GM18858 (cell line): ENCODE measurements around the gene PIP5K1C.

Experiments used
- ATAC-seq: cut with Tn5 transposase; IDR thresholded peaks from one replicate; pipeline ENCODE4 v1.9.1; 2021; ENCODE audit not compliant: unreplicated experiment

PIP5K1C gene

DNA sequence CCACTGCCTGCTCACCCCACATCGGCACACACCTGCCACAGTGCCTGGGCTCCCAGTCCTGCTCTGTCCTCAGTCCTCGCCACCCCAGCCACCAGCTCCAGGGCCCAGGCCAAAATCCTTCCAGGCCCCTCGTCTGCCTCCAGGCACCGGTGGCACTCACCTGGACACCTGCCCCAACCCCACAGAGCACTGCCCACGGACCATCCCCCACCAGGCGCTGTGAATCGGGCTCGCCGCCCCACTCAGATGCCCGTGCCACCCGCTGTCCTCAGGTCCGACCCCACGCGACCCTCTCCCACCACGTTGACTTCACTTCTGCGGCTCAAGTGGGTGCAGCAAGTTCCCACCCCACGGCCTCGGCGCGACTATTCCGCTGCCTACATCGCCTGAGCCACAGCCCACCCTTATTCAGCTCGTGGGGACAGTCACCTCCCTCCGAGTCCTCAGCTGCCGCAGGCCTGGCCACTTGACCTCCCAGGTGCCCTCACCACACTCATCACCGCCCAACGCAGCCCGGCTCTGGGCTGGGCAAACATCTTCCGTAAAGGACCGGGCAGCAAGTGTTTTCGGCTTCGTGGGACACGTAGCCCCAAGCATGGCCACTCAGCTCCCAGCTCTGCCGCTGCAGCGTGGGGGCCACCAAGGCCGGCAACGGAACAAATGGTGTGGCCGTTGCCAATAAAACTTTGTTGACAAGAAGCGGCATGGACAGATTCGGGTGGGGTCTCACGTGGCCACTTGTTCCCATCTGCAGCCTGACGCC, 5.7 kb downstream of the PIP5K1C start:
- no peak for ATAC-seq

DNA sequence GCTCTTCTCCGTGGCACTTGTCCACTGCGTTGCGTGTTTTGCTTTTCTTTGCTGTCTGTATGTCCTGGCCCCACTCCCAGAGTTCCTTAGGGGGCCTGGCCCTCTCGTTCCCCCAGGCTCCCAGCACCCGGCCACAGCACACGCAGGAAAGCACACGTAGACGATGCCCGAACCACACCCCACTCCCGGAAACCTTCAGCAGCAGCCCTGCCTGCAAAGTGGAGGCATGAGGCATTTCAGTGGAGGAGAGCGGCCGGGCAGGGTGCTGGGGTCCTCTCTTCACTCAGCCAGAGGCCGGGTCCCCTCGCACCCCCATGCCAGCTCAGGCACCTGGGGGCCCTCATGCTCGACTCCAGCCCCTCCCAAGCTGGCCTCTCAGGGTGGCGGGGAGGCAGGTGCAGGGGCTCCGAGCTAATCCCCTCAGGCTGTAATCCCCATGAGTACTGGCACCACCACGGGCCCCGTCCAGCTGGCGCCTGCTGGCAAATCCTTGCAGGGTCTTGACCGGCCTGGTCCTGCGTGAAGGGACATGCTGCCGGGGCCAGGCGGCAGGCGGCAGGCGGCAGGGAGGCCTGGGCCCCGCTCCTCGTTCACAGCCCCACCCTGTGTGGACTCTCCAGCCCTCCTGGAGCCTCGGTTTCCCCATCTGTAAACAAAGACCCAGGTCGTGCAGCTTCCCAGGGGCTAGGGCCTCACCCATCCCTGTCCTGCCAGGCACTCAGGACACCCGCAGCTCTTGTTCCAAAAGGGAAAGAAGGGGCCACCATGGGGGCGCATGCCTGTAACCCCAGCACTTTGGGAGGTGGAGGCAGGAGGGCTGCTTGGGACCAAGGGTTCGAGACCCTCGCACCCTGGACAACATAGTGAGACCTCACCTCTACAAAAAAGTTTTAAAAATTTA, 7.0 kb downstream of the PIP5K1C start:
- ATAC-seq: no peak

DNA sequence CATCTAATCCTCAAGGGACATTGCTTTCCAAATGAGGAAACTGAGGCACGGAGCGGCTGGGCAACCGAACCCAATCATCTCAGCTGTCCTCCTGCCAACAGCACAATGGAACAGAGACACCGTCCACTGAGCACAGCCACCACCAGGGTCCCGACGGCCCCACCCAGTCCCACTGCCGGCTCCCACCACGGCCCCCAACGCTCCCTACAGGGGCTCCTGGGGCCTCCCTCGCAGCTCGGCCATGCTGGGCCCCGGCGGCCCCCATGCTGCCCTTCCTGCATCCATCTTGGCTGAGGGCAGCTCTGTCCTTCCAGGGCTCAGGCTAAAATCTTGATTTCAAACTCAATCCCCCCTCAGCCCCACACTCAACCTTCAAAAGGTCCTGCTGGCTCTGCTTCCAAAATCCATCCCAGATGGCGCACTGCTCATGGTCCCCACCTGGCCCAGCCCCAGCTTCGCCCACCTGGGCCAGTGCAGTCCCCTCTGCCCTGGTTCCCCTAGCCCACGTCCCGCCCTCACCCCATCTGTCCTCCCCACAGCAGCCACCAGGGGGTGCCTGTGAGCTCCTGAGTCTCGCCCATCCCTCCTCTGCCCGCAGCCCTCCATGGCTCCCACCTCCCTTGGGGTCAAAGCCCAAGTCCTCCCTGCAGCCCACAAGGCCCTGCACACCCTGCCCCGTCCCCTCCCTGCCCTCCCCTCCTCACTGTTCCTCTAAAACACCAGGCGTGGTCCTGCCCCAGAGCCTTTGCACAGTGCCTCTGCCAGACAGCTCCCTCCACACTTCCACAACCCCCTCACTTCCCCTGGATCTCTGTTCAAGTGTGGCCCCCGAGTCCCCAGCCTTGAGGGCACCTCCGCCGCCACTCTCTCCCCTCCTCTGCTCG, 7.9 kb downstream of the PIP5K1C start:
- no peak for ATAC-seq

DNA sequence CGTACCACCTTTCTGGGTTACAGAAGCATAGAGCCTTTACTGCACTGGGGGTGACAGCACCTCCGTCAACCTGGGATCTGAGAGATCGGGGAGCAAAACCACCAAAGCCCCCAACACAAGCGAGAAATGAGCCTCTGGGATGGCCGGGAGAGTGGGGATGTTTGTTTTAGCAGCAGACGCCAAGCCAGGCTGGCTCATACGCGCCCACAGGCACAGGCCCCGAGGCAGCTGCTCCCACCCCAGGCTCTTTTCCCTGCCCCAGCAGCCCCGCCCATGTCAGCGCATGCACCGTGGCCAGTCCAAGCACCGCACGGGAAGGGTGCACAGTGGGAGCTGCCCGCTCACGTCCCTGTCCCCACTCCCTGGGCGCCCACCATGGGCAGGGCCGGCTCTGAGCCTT, 8.5 kb downstream of the PIP5K1C start:
- no peak for ATAC-seq

DNA sequence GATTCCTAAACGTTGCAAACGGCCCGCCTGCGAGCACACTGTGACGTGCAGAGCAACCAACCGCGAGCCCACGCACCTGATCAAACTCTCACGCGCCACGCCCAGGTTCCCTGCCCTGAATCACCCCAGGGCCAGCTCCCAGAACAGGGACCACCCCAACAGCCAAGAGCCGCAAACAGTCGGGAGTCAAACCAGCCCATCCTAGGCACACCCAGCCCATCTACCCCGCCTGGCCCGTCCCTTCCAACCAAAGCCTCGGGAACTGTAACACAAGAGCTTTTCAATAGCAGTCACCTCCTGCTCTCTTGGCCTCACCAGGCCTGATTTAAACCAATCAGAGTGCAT, 8.9 kb downstream of the PIP5K1C start:
- ATAC-seq: no peak

DNA sequence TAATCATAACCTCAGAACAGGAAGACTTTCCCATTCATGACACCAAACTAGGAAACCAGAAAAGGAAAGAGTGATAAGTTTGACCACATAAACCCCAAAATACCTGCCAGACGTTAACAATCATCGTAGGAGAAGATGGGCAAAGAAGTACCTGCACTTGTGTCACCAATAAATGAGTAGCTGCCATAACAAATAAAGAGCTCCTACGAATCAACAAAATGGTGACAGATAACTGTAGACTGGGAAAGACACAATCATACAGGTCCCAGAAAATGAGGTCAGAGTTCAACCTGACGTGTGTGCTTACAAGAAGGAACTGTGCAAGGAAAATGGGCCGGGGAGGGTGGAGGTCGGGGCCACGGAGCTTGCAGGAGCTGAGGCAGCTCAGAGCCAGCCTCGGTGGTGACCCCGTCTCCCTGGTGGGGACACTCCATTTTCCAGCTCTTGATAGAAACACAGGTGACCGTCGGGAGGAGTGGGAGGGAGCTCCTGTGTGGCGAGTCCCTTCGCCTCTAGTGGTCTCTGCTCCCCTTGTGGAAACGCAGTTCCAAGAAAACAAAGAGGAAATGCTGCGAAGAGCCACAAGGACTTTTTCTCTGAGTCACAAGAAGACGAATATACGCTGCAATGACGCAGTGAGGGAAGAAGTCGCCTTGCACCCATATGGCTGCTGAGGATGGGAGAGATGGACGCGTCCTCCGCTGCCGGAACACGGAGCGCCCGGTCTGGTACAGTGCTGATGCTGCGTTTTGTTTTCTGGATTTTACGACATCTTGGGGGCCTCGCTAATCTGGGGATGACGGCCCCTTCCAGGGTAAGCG, 9.5 kb downstream of the PIP5K1C start:
- ATAC-seq: no peak

DNA sequence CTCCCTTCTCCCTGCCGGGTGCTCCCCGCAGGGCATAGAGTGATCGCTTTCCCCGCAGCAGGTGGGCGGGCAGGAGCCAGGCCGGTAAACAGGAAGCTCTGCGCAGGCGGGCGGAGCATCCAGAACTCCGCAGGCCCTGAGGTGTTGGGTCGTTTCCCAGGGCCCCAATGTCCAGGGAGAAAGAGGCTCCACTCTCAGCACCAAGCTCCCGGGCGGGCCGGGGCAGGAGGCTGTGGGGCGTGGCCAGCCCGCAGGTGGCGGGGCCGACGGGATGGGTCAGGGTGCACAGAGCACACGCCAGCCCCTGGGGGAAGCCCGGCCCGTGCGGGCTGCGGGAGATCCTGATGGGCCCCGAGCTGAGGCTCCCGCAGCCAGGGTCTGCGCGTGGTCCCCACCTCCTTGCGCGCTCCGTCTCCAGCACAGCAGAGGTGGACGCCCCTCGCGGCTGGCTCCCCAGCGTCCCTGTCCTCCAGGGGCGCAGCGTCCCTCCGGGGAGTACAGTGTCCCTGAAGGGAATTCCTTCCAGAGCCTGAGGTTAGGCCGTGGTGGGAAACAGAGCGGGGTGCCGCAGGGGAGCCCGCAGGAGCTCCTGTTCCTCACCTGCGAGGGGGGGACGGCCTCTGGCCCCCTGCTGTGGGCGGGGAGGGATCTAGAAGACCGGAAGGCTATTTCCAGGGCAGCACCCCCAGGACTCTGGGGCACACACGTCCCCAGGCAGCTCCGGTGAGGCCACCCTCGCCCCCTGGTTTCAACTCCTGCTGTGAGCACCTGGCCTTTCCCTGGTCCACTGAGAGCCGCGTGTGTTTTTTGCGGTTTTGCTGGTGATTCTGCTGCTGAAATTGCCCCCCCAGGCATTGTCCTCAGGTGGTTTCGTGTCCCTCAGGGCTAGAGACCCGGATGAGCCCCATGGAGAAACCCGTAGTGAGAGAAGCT, 12.2 kb downstream of the PIP5K1C start:
- ATAC-seq: no peak

DNA sequence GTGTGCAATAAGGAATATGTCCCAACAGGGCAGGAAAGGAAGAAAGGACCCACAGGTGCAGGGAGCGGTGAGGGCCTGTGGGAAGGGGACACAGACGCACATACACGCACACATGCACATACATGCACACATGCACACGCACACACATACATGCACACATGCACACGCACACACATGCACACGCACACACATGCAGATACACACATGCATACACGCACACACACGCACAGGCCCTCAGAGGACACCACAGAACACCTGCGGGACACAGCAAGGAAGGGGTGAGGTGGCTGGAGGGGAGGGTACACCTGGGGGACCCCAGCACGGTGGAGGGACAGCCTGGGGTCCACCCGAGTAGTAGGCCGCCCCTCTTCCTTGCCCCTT, 12.9 kb downstream of the PIP5K1C start:
- no peak for ATAC-seq

DNA sequence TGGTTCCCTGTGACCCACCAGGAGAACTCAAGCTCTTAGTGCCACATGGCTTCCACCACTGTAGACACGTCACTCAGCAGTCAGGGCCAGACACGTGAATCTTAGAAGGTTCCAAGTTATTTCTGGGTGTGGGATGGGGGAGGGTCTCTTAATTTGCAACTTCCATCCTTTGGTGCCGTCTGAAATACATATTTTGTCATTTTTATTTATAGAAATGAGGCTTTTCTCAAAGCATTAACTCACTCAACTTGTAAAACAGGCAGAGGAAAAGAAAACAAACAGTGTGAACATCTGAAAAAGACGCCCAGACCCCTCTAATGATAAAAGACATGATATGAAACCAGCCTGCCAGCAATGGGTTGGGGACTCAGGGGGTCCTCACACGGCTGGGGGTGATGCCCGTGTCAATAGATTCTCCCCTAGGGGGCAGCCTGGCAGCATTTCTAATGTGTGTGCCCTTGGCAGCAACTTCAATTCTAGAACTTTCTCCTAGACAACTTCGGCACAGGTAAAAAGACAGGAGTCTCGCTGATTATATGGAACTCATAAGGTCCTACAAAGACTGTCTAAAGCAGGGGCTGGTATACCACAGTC, 15.4 kb downstream of the PIP5K1C start:
- ATAC-seq: no peak

DNA sequence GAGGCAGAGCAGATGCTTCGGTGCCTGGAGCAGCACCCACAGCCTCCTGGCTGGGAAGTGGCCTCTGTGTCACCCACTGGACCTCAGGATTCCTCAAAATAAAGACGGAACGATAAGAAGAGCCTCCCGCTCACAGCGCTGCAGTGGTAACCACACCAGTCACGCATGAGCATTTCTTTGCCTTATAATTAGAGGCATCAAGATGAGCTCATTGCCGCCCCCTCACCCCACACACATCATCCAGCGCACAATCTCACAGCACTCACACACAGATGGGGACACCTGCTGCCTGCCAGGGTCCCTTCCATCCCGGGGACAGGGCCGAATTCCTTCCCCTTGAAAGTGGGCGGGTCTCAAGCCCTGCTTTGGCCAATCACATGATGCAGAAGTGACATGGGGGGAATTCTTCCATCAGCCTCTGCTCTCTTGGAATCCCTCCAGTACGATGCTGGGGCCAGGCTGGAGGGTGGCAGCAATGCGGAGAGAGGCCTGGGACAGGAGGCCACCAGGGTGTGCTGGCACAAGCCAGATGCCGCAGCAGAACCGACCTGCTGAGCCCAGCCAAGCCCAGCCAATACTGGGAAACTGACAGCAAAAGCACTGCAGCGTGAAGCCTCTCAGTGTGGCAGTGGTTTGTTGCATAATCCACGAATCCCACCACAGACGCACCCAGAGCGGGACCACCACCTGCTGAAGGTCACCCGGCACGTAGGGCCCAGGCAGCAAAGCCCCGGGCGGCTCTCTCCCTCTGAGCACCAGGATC, 16.0 kb downstream of the PIP5K1C start:
- no peak for ATAC-seq

DNA sequence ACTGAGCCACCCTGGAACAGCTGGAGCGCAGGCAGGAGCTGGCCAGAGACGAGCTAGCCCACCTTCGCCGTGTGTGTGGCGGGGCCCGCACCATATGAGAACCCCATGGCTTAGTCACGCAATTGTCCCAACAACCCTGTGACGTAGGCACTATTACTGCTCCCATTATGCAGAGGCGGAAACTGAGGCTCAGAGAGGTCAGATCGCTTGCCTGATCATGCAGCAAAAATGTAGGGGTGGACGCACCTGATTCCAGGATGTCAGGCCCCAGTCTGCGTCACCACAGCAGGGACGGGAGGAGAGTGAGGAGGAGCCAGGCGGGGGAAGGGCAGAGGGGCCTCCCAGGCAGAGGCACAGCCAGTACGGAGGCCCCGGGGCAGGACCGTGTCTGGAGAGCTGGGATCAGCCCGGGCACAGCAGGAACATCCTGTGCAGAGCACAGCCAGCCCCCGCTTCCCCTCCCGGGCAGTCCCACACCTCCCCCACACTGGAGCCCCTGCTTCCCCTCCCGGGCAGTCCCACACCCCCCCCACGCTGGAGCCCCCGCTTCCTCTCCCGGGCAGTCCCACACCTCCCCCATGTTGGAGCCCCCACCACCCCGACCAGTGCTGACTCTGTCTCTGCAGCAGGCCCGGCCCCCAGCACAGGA, 16.7 kb downstream of the PIP5K1C start:
- ATAC-seq: no peak

DNA sequence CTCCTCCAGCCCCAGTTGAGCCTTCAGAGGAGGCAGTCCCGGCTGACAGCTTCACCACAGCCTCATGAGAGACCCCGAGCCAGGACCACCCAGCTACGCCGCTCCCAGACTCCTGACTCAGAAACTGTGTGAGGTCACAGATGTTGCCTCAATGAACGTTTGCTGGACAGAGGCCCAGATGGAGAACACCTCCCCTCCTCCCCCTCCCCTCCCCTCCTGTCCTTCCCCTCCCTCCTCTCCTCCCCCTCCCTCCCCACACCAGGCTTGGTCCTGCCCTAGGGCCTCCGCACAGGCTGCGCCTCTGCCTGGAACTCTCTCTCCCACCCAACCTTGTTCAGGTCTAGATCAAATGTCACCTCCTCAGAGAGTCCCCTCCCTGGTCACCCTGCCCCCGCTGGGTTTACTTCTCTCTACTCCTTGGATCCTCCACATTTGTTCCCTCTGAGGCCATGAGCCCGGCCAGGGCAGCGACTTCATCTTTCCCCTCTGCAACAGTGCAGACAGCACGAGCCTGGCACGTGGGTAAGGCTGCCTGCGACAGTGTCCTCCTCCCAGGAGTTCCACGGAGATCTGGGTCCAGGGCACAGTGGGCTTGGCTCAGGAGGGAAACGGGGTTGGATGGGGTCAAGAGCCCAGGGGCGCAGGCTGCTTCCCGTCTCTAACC, 17.4 kb downstream of the PIP5K1C start:
- no peak for ATAC-seq

DNA sequence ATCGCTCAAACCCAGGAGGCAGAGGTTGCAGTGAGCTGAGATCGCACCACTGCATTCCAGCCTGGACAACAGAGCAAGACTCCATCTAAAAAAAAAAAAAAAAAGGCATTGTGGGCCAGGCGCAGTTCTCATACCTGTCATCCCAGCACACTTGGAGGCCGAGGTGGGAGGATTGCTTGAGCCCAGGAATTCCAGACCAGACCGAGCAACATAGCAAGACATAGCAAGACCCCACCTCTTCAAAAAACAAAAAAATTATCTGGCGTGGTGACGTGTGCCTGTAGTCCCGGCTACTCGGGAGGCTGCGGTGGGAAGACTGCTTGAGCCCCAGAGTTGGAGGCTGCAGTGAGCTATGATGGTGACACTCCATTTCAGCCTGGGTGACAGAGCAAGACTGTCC, 18.0 kb downstream of the PIP5K1C start:
- ATAC-seq: no peak

DNA sequence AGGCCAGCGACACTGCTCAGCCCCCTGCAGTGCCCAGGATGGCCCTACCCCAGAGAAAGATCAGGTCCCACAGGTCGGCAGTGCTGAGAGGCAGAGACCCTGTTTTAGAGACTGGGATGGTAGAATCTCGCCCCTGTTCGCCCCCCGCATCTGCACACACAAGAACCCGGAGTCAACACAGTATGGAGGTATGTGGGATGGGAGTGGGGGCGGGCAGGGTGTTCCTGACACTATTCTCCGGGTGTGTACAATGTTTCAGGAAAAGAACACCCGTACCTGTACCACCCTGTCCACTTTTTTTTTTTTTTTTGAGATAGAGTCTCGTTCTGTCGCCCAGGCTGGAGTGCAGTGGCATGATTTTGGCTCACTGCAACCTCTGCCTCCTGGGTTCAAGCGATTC, 19.3 kb downstream of the PIP5K1C start:
- no peak for ATAC-seq

DNA sequence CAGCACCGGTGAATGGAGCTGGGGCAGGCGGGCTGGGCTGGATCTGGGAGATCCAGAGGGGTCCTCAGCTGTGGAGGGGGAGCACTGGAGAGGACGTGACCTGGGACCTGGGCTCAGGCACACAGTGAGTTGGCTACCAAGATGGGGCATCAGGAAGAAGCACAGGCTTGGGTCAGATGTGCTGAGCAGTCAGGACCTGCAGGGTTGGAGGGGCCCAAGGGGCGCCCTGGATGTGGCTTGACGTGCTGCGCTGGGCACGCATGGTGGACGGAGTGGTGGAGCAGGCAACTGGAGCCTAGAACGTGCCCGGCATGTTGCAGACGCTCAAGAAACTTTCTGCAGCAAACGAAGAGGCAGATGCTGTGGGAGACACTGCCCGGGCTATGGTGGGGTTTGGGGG, 20.7 kb downstream of the PIP5K1C start:
- ATAC-seq: no peak

DNA sequence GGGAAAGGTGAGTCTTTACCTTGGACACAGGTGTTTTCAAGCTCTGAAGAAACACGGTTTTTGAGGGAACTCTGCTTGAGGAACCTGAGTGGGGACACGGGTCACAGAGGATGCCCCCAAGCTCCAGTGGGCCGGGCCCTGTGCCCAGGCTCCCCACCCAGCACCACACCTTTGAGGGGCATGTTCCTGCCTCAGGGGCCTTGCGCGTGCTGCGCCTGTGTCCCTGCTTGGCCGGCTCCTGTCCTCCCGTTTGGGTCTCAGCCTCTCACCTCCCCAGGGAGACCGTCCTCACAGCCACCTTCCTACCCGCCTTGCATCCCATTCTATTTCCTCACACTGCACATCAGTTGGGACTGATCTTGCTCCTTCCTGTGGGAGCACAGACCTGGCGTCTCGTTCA, 21.1 kb downstream of the PIP5K1C start:
- ATAC-seq: no peak

DNA sequence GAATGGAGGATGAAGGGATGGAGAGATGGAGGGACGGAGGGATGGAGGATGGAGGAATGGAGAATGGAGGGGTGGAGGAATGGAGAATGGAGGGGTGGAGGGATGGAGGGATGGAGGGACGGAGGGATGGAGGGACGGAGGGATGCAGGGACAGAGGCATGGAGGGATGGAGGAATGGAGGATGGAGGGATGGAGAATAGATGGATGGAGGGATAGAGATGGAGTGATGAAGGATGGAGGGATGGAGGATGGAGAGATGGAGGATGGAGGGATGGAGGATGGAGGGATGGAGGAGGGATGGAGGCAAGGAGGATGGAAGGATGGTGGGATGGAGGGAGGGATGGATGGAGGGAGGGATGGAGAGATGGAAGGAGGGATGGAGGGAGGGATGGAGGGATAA, 22.1 kb downstream of the PIP5K1C start:
- ATAC-seq: no peak
